ENCODE data around the gene LHB. TPM values are rescaled to one million over a fixed set of nuclear protein-coding genes. Genes with fewer than 3 reads are reported as not detected.
"Not testable (repeated sequence)": the region's sequence is repeated elsewhere in the genome, so short reads cannot be mapped to it uniquely, and the experiment has no call there.

Gene LHB
- total RNA-seq, 1 donor from 2014 or later, result not detected

DNA sequence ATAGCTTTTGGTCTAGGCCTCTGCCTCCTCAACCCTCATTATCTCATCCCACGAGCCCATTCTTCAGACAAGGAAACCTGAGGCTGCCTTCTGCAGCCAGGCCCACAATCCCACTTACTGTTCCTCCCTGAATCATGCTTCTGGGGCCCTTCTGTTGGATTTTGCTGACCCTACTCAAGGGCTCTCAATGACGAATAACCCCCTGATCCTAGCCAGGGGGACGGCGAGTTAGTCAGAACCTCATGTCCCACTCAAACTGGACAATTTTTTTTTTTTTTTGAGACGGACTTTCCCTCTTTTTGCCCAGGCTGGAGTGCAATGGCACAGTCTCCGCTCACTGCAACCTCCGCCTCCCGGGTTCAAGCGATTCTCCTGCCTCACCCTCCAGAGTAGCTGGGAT is 5.2 kb upstream of the LHB start:
- H3K27me3 Mint-ChIP-seq, result peaks cover 3% of the 10 kb centered on the region
- intact Hi-C loops (cut with micrococcal nuclease), result no loop called here
- peaks cover 32% of the 10 kb centered on the region for H3K4me1 Mint-ChIP-seq
- H3K36me3 Mint-ChIP-seq (ENCODE audit: low read depth), result no peaks in the 10 kb centered on the region
- no peak for DNase-seq
- CTCF ChIA-PET, result no interaction called here
- no peak overlapping the region for H3K4me3 Mint-ChIP-seq
- no peak overlapping the region for H3K27ac Mint-ChIP-seq
- TF ChIP-seq, protein P1, sequence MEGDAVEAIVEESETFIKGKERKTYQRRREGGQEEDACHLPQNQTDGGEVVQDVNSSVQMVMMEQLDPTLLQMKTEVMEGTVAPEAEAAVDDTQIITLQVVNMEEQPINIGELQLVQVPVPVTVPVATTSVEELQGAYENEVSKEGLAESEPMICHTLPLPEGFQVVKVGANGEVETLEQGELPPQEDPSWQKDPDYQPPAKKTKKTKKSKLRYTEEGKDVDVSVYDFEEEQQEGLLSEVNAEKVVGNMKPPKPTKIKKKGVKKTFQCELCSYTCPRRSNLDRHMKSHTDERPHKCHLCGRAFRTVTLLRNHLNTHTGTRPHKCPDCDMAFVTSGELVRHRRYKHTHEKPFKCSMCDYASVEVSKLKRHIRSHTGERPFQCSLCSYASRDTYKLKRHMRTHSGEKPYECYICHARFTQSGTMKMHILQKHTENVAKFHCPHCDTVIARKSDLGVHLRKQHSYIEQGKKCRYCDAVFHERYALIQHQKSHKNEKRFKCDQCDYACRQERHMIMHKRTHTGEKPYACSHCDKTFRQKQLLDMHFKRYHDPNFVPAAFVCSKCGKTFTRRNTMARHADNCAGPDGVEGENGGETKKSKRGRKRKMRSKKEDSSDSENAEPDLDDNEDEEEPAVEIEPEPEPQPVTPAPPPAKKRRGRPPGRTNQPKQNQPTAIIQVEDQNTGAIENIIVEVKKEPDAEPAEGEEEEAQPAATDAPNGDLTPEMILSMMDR (IDR thresholded peaks at IDR 0.05), result no peak
- POLR2A ChIA-PET, result interaction anchor here (0.8 kb wide), 1 partner anchor 28 kb away, joined by 4 read pairs; the partner anchor contains the start of gene RUVBL2
- ATAC-seq (ENCODE audit: low read depth), result no peak
- no peaks in the 10 kb centered on the region for H3K9me3 Mint-ChIP-seq

DNA sequence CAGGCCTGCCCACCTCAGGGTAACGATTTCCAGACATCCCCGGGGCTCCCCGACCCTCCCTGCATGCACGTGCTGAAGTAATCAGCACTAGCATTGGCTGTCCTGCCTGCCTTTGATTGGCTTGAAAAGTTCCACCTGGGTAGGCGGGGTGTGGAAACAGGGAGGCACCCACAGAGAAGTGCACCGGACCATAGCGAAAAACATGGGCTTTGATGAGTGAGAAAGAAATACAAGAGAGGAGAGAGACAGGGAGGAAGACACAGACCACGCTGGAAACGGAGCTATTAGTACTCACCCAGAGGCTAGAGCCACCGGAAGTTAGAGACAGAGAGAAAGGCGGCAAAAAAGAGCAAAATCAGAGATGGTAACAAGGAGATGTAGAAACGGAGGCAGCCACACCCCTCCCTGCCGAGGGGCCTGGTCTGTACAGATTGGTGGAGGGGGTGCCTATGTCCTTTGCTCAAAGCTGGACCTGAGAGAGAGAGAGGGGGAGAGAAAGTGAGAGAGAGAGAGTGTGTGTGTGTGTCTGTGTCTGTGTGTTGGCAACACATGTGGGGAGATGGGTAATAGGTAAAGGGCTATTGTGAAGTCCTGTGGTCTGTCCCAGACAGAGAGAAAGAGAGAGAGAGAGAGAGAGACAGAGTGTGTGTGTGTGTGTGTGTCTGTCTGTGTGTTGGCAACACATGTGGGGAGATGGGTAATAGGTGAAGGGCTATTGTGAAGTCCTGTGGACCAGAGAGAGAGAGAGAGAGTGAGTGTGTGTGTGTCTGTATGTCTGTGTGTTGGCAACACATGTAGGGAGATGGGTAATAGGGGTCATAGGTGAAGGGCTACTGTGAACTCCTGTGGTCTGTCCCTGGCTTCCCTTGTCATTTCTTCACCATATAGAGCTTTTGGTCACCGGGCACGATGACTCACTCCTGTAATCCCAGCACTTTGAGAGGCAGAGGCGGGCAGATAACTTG is 4.3 kb upstream of the LHB start:
- DNase-seq, result no peak
- CTCF ChIA-PET, result no interaction called here
- Mint-ChIP-seq H3K4me3 (no peak overlapping the region), H3K36me3 (ENCODE audit: low read depth) (no peaks in the 10 kb centered on the region), H3K4me1 (peaks cover 32% of the 10 kb centered on the region), H3K27ac (no peak overlapping the region), H3K27me3 (peaks cover 3% of the 10 kb centered on the region), H3K9me3 (no peaks in the 10 kb centered on the region)
- intact Hi-C loops (cut with micrococcal nuclease), result no loop called here
- TF ChIP-seq, protein P1 (IDR thresholded peaks at IDR 0.05), result no peak
- POLR2A ChIA-PET, result interaction anchor here (0.5 to 1.0 kb wide), 4 partner anchors 23 to 102 kb away, joined by 3 to 7 read pairs (median 4); partner anchors contain the start of genes GYS1 and RUVBL2
- no peak for ATAC-seq (ENCODE audit: low read depth)

DNA sequence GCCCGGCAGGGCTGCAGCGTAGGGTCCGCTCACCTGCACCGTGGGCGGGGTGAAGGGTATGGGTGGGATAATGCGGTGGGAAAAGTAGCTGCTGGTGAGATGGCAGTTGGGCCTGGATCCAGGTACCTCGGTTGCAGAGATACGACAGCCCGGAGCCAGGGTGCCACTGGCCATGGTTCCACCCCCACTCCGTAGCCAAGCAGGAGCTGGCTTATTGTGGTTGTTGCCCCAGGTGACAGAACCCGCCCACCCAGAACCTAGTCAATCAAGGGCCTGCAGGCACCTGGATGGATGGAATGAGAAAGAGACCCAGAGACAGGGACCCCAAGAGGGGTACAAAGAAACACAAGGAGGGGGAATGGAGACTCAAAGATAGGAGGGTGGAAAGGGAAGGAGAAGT is 3.5 kb upstream of the LHB start:
- DNase-seq, result no peak
- intact Hi-C loops (cut with micrococcal nuclease), result no loop called here
- Mint-ChIP-seq H3K4me3 (no peak overlapping the region), H3K9me3 (no peaks in the 10 kb centered on the region), H3K27me3 (peaks cover 3% of the 10 kb centered on the region), H3K27ac (no peak overlapping the region), H3K36me3 (ENCODE audit: low read depth) (peaks cover 8% of the 10 kb centered on the region), H3K4me1 (peaks cover 32% of the 10 kb centered on the region)
- TF ChIP-seq, protein P1 (IDR thresholded peaks at IDR 0.05), result no peak
- ChIA-PET CTCF (interaction anchor here (2.6 kb wide), 1 partner anchor 21 kb away, joined by 8 read pairs; no protein-coding TSS in a partner anchor), POLR2A (interaction anchor here (0.5 to 1.3 kb wide), 4 partner anchors 27 to 740 kb away, joined by 3 to 5 read pairs (median 4); partner anchors contain the start of genes GYS1 and RUVBL2)
- ATAC-seq (ENCODE audit: low read depth), result no peak

DNA sequence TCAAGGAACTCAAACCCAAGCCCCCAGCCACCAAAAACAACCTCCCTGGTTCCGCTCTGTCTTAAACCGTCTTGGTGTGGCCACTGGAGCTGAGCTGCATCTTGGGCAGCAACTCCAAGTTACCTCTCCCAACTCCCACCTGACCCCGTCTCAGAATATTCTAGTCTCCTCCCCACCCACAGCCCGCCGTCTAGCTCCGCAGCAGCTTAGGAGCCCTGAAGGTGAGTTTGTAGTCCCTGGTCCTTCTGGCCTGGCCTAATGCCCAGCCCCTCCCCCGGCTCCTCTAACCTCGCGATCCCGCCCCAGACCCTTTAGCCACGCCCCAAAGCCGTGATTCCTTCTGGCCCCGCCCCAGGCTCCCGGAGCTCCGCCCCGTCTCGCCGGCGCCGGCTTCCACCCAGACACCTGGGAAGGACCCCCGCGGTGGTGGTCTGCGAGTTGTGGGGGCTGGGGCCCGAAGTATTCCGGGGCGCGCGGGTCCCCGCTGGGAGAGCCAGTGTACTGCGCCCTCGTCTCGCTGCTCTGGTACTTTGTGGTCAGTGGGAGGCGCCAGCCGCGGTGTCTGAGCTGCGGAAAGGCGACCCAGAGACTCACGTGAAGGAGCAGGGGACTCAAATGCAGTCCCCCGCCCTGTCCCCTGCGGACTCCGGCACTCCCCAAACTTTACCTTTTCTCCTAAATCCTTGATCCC is 2.5 kb upstream of the LHB start:
- Mint-ChIP-seq H3K9me3 (no peaks in the 10 kb centered on the region), H3K27ac (no peak overlapping the region), H3K36me3 (ENCODE audit: low read depth) (peaks cover 15% of the 10 kb centered on the region), H3K4me1 (peaks cover 32% of the 10 kb centered on the region), H3K27me3 (peaks cover 3% of the 10 kb centered on the region), H3K4me3 (peak overlapping the region; percentile 87)
- ATAC-seq (ENCODE audit: low read depth) (peak; percentile 63), DNase-seq (peak; percentile 69)
- intact Hi-C loops (cut with micrococcal nuclease), result loop anchor here (2.0 to 5.0 kb wide), 3 partner anchors 27 to 433 kb away; partner anchors contain the start of genes ALDH16A1, CGB7, GYS1 and PIH1D1
- ChIA-PET POLR2A (interaction anchor here (0.6 to 1.3 kb wide), 4 partner anchors 11 to 469 kb away, joined by 3 to 4 read pairs (median 3); partner anchors contain the start of genes GYS1 and RUVBL2), CTCF (interaction anchor here (0.6 to 2.6 kb wide), 4 partner anchors 20 to 1156 kb away, joined by 3 to 8 read pairs (median 3); partner anchors contain the start of genes LIN7B and RUVBL2)
- TF ChIP-seq, protein P1 (IDR thresholded peaks at IDR 0.05), result no peak

DNA sequence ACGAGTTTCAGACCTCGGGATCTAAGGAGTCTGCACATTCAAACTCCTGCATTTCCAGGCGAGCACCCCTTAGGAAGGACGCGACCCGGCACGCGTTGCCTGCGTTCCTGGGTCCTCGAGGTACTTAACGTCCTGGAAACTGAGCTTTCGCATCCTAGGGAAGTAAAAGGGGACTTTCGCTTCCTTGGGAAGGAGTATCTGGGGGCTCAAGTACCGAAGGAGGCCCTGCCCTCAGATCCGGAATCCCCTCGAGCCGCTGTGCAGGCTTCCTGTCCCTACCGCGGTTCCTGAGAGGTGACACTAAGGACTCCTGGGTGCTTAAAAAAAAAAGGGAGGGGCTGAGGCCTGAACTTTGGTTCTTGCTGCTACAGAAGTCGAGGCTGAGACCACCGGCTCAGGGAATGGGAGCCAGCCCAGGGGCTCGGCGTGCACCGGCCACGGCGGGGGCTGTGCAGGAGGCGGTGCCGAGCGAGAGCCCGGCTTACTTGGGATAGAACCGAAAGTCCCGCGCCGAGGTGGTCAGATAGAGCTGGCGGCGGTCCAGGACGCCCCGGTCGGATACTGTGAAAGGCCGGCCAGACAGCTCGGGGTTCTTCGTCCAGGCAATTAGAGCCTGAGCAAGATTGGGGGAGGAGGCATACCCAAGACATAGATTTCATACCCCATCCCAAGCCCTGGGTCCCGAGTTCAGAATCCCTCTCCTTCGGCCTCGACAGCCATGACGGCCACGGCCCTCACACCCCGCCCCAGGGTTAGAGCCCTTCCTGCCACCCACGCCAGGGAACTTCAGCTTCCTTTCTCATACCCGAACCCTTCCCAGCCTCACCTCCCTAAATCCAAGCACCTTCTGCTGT is 1.7 kb upstream of the LHB start:
- ChIA-PET POLR2A (interaction anchor here (0.6 to 1.3 kb wide), 5 partner anchors 25 to 832 kb away, joined by 3 to 6 read pairs (median 3); partner anchors contain the start of genes GYS1 and RUVBL2), CTCF (interaction anchor here (0.6 to 2.6 kb wide), 4 partner anchors 19 to 1155 kb away, joined by 3 to 8 read pairs (median 4); partner anchors contain the start of genes LIN7B and RUVBL2)
- not testable (repeated sequence) for H3K27ac Mint-ChIP-seq; H3K27me3 Mint-ChIP-seq; ATAC-seq (ENCODE audit: low read depth); H3K9me3 Mint-ChIP-seq; DNase-seq
- Mint-ChIP-seq H3K36me3 (ENCODE audit: low read depth) (peaks cover 23% of the 10 kb centered on the region), H3K4me3 (peak overlapping the region; percentile 87), H3K4me1 (peaks cover 32% of the 10 kb centered on the region)
- intact Hi-C loops (cut with micrococcal nuclease), result loop anchor here (2.0 to 5.0 kb wide), 3 partner anchors 26 to 434 kb away; partner anchors contain the start of genes ALDH16A1, CGB7, GYS1 and PIH1D1
